T-cell (primary cell): ENCODE measurements around the gene FADD. TPM values are rescaled to one million over a fixed set of nuclear protein-coding genes. Genes with fewer than 3 reads are reported as not detected.
"Not testable (repeated sequence)": the region's sequence is repeated elsewhere in the genome, so short reads cannot be mapped to it uniquely, and the experiment has no call there.

Experiments used
- ATAC-seq, 4 experiments: fragments of 200-7000 bp in 3 of 4; fragments of 150-1000 bp in 1 of 4; cut with Tn5 transposase; replicated peaks in 1 of 4; 1 replicate in 3 of 4; 2 replicates in 1 of 4; pipeline ENCODE4 v1.10.0; 2021; ENCODE audit warnings: moderate library complexity in 3 of 4, mild to moderate bottlenecking in 2 of 4, moderate number of reproducible peaks in 1 of 4
- CTCF ChIA-PET, 2 donors: fragments of 300-600 bp; sonication (Branson Sonifier 250); formaldehyde crosslinking; loops; one replicate each; lab custom pipeline; 2022; ENCODE audit warnings: antibody characterized with exemption in 2 of 2; lab: Charles Lee
- POLR2A ChIA-PET, 2 donors: fragments of 300-600 bp; sonication (Branson Sonifier 250); formaldehyde crosslinking; loops; one replicate each; lab custom pipeline; 2022; ENCODE audit warnings: antibody characterized with exemption in 2 of 2; lab: Charles Lee
- DNase-seq, 35 experiments: peaks; one replicate each; pipeline versions ENCODE4 v3.0.0 to v3.0.0-alpha.2; 2013 to 2023
- H3K27ac ChIP-seq: one replicate; pipeline ENCODE4 v1.5.1; 2013; ENCODE audit warnings: low read length
- H3K27me3 ChIP-seq, 2 experiments: replicated peaks in 1 of 2; 1 replicate in 1 of 2; 2 replicates in 1 of 2; pipeline versions ENCODE4 v1.6.1 to v1.7.0; 2013; ENCODE audit warnings: low read length in 1 of 2, mixed read lengths in 1 of 2; ENCODE audit not compliant: control insufficient read depth in 2 of 2, insufficient read depth in 2 of 2; ENCODE audit errors: extremely low read depth in 1 of 2
- H3K36me3 ChIP-seq, 2 donors: 1 replicate in 1 of 2; 2 replicates in 1 of 2; pipeline versions ENCODE4 v1.6.1 to v1.7.0; 2013; ENCODE audit warnings: low read length in 1 of 2; ENCODE audit not compliant: control insufficient read depth in 2 of 2, insufficient read depth in 1 of 2; ENCODE audit errors: extremely low read depth in 1 of 2
- H3K4me1 ChIP-seq, 2 experiments: 1 replicate in 1 of 2; 2 replicates in 1 of 2; pipeline versions ENCODE4 v1.6.1 to v1.7.0; 2013; ENCODE audit warnings: low read length in 2 of 2, mixed read lengths in 1 of 2; ENCODE audit not compliant: insufficient read depth in 2 of 2, control insufficient read depth in 1 of 2; ENCODE audit errors: extremely low read depth in 1 of 2
- H3K4me3 ChIP-seq, 2 donors: 1 replicate in 1 of 2; 2 replicates in 1 of 2; pipeline versions ENCODE4 v1.5.1 to v1.7.0; 2013; ENCODE audit warnings: mild to moderate bottlenecking in 2 of 2, low read length in 1 of 2, moderate library complexity in 1 of 2; ENCODE audit not compliant: control insufficient read depth in 1 of 2; ENCODE audit errors: extremely low read depth in 1 of 2
- H3K9me3 ChIP-seq: 2 replicates; pipeline ENCODE4 v1.7.0; 2013
- H3K27ac Mint-ChIP-seq, 2 donors: one replicate each; pipeline ENCODE4 v1.8.0; 2020 to 2021; ENCODE audit warnings: mild to moderate bottlenecking in 2 of 2, mixed read lengths in 2 of 2
- H3K27me3 Mint-ChIP-seq, 2 donors: one replicate each; pipeline ENCODE4 v1.8.0; 2021 to 2022; ENCODE audit warnings: mixed read lengths in 2 of 2
- H3K36me3 Mint-ChIP-seq: one replicate; pipeline ENCODE4 v1.8.0; 2021; ENCODE audit warnings: mixed read lengths
- H3K4me1 Mint-ChIP-seq, 3 donors: one replicate each; pipeline ENCODE4 v1.8.0; 2020 to 2022; ENCODE audit warnings: mixed read lengths in 3 of 3, mild to moderate bottlenecking in 1 of 3
- H3K4me3 Mint-ChIP-seq, 3 donors: one replicate each; pipeline ENCODE4 v1.8.0; 2020 to 2022; ENCODE audit warnings: mild to moderate bottlenecking in 3 of 3, mixed read lengths in 3 of 3, moderate library complexity in 3 of 3
- H3K9me3 Mint-ChIP-seq, 3 donors: one replicate each; pipeline ENCODE4 v1.8.0; 2020 to 2022; ENCODE audit warnings: mixed read lengths in 3 of 3
- WGBS: methylation state at CpG from one replicate; pipeline ENCODE4 v1.1.5; 2013; ENCODE audit warnings: missing lambda C conversion rate; ENCODE audit not compliant: insufficient coverage; 5-methylcytosine and 5-hydroxymethylcytosine counted together
- total RNA-seq, 35 experiments: library from RNA in 6 of 35; stranded (reverse) in 6 of 35; fragments of 120-200 nt in 1 of 35; gene quantifications; one replicate each; pipeline versions ENCODE4 v1.2.1 to v1.2.4 and lab custom pipeline; 2013 to 2026

FADD gene
- total RNA-seq, 5 donors from 2014 or later (not counting 1 experiment from before 2014, with no cell fraction given), result 8.4 to 53.9 (median 50.8) TPM

GRCh38 chr11:70192666-70193410 lies 10.3 kb upstream of the FADD start:
- DNase-seq (no peak), ATAC-seq (no peak)
- Histone ChIP-seq H3K4me1 (peaks cover 0 to 6% of the 10 kb centered on the region in 2 experiments), H3K9me3 (no peaks in the 10 kb centered on the region), H3K36me3 (no peaks in the 10 kb centered on the region), H3K27me3 (peaks cover 0 to 39% of the 10 kb centered on the region in 2 experiments), H3K27ac (no peak overlapping the region), H3K4me3 (no peak overlapping the region)
- 78% methylated on average over 12 of the region's 15 CpGs for WGBS
- CTCF ChIA-PET, result no interaction called here
- Mint-ChIP-seq H3K27me3 (peaks cover 8% of the 10 kb centered on the region in 2 donors), H3K4me1 (peaks cover 0 to 7% (median 2%) of the 10 kb centered on the region in 3 donors), H3K27ac (no peak overlapping the region), H3K36me3 (no peaks in the 10 kb centered on the region), H3K4me3 (no peak overlapping the region), H3K9me3 (no peaks in the 10 kb centered on the region)
- POLR2A ChIA-PET, result no interaction called here

- Histone ChIP-seq H3K36me3 (no peaks in the 10 kb centered on the region), H3K4me3 (no peak overlapping the region), H3K27ac (no peak overlapping the region), H3K4me1 (peaks cover 0 to 6% of the 10 kb centered on the region in 2 experiments), H3K9me3 (no peaks in the 10 kb centered on the region), H3K27me3 (peaks cover 0 to 36% of the 10 kb centered on the region in 2 experiments)
- Mint-ChIP-seq H3K4me3 (no peak overlapping the region), H3K4me1 (peaks cover 0 to 7% (median 2%) of the 10 kb centered on the region in 3 donors), H3K27ac (no peak overlapping the region), H3K36me3 (no peaks in the 10 kb centered on the region), H3K9me3 (no peaks in the 10 kb centered on the region), H3K27me3 (peaks cover 8% of the 10 kb centered on the region in 2 donors)
- ChIA-PET POLR2A (no interaction called here), CTCF (no interaction called here)
- WGBS, result 74% methylated on average over 2 of the region's 7 CpGs
- no peak for DNase-seq
- ATAC-seq, result no peak
Observed at GRCh38 chr11:70193411-70194292, 9.4 kb upstream of the FADD start.

- Histone ChIP-seq H3K27ac (no peak overlapping the region), H3K9me3 (no peaks in the 10 kb centered on the region), H3K36me3 (no peaks in the 10 kb centered on the region), H3K4me1 (peaks cover 0 to 6% of the 10 kb centered on the region in 2 experiments), H3K27me3 (peaks cover 2 to 38% of the 10 kb centered on the region in 2 experiments), H3K4me3 (no peak overlapping the region)
- Mint-ChIP-seq H3K27ac (no peak overlapping the region), H3K9me3 (no peaks in the 10 kb centered on the region), H3K4me1 (peaks cover 0 to 7% (median 2%) of the 10 kb centered on the region in 3 donors), H3K4me3 (no peak overlapping the region), H3K36me3 (no peaks in the 10 kb centered on the region), H3K27me3 (peaks cover 4 to 8% of the 10 kb centered on the region in 2 donors)
- CTCF ChIA-PET, result interaction anchor here in 1 of 2 donors (1.6 kb wide), 1 partner anchor 276 kb away, joined by 5 read pairs; no protein-coding TSS in a partner anchor
- ATAC-seq, result no peak
- DNase-seq, result no peak
- WGBS, result 67% methylated on average over 3 of the region's 3 CpGs
- POLR2A ChIA-PET, result no interaction called here
Observed at GRCh38 chr11:70194792-70195791, 8.0 kb upstream of the FADD start.

- POLR2A ChIA-PET, result no interaction called here
- Mint-ChIP-seq H3K9me3 (no peaks in the 10 kb centered on the region), H3K4me3 (no peak overlapping the region), H3K4me1 (peaks cover 20 to 25% (median 24%) of the 10 kb centered on the region in 3 donors), H3K27me3 (peaks cover 0 to 4% of the 10 kb centered on the region in 2 donors), H3K36me3 (peaks cover 7% of the 10 kb centered on the region), H3K27ac (no peak overlapping the region)
- H3K36me3 ChIP-seq, result peaks cover 0 to 5% of the 10 kb centered on the region in 2 donors
- 73% methylated on average over 7 of the region's 10 CpGs for WGBS
- DNase-seq (no peak), ATAC-seq (no peak)
- H3K27me3 ChIP-seq, result peaks cover 2 to 11% of the 10 kb centered on the region in 2 experiments
- CTCF ChIA-PET, result interaction anchor here in 1 of 2 donors (0.9 kb wide), 1 partner anchor 148 kb away, joined by 3 read pairs; no protein-coding TSS in a partner anchor
- H3K4me3 ChIP-seq, result no peak overlapping the region
- H3K27ac ChIP-seq, result no peak overlapping the region
- H3K4me1 ChIP-seq, result peaks cover 12 to 26% of the 10 kb centered on the region in 2 experiments
- no peaks in the 10 kb centered on the region for H3K9me3 ChIP-seq
Observed at GRCh38 chr11:70200212-70200844, 2.8 kb upstream of the FADD start.

- H3K36me3 Mint-ChIP-seq, result peaks cover 10% of the 10 kb centered on the region
- ATAC-seq, H3K27ac ChIP-seq, DNase-seq, H3K27me3 Mint-ChIP-seq, H3K9me3 Mint-ChIP-seq, H3K27ac Mint-ChIP-seq, H3K9me3 ChIP-seq, POLR2A ChIA-PET, H3K4me3 Mint-ChIP-seq, CTCF ChIA-PET, H3K27me3 ChIP-seq, H3K4me3 ChIP-seq: not testable (repeated sequence)
- Histone ChIP-seq H3K4me1 (peaks cover 15 to 31% of the 10 kb centered on the region in 2 experiments), H3K36me3 (peaks cover 5 to 11% of the 10 kb centered on the region in 2 donors)
- 100% methylated on average over 1 of the region's 3 CpGs for WGBS
- H3K4me1 Mint-ChIP-seq, result peaks cover 27 to 32% (median 30%) of the 10 kb centered on the region in 3 donors
Observed at GRCh38 chr11:70201047-70201446, 2.0 kb upstream of the FADD start.
